ENCODE data around the gene CYP1A2. TPM values are rescaled to one million over a fixed set of nuclear protein-coding genes. Genes with fewer than 3 reads are reported as not detected.

The CYP1A2 gene
- total RNA-seq, 3 donors from 2014 or later (not counting 1 experiment from before 2014, with no cell fraction given), result not detected

DNA sequence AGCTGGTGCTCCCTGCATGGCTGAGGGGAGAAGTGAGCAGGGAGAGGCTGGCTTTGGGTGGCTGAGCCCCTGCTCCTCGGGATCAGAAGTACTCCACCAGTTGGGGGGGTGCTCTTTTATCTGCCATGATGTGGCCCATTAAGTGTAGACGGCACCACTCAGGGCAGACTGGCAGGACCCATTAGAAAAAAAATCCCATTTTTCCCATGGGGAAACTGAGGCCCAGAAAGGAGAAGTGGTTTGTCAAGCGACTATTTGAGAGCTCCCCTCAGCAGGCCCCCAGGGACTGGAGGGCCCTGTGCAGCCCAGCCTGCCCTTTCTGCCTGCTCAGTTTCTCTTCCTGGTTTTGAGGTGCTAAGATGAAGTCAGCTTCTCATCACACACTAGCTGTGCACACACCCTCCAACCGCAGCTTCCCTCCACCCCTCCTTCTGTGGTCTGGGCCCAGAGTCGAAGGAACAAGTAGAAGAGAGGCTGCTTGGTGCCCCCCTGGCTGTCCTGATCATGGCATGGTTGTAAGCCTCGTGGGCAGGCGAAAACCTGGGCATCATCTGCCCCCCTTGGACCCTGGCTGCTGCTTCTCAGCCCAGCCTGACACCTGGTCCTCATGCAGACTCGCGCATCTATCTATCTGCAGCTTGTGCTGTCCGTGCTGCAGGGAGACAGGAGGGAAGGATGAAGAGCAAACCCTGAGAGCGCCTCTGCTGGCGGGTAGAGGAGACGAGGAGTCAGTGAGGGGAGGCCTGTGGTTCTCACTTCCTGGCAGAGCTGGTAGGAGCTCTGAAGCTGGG, 38.8 kb downstream of the CYP1A2 start:
- H3K27me3 ChIP-seq (ENCODE audit: control insufficient read depth, insufficient read depth, low read length), result no peaks in the 10 kb centered on the region
- intact Hi-C loops (cut with micrococcal nuclease), result loop anchor here (1.0 to 10.0 kb wide), 7 partner anchors 9 to 667 kb away; partner anchors contain the start of genes ARID3B, C15orf39, COX5A and SIN3A
- DNase-seq (peak; percentile 91 to 96), ATAC-seq (peak; percentile 57 to 83 (median 75))
- peak overlapping the region; percentile 43 for H3K4me3 ChIP-seq (ENCODE audit: low read length)
- H3K27ac ChIP-seq (ENCODE audit: low read length), result peak overlapping the region; percentile 94
- peaks cover 92% of the 10 kb centered on the region for H3K4me1 ChIP-seq (ENCODE audit: control insufficient read depth, insufficient read depth, low read length)
- H3K36me3 ChIP-seq (ENCODE audit: control insufficient read depth, insufficient read depth, low read length), result peaks cover 11% of the 10 kb centered on the region
- 0% methylated on average over 13 of the region's 13 CpGs for WGBS (ENCODE audit: insufficient coverage)
- no peaks in the 10 kb centered on the region for H3K9me3 ChIP-seq (ENCODE audit: control insufficient read depth, insufficient read depth, low read length)
- H3K27me3 Mint-ChIP-seq (ENCODE audit: low read depth in 2 of 2), result no peaks in the 10 kb centered on the region
- peaks cover 87 to 98% of the 10 kb centered on the region in 2 donors for H3K4me1 Mint-ChIP-seq
- no peaks in the 10 kb centered on the region for H3K36me3 Mint-ChIP-seq
- H3K9me3 Mint-ChIP-seq, result no peaks in the 10 kb centered on the region
- H3K4me3 Mint-ChIP-seq, result peak overlapping the region; percentile 97
- TF ChIP-seq, protein P1, sequence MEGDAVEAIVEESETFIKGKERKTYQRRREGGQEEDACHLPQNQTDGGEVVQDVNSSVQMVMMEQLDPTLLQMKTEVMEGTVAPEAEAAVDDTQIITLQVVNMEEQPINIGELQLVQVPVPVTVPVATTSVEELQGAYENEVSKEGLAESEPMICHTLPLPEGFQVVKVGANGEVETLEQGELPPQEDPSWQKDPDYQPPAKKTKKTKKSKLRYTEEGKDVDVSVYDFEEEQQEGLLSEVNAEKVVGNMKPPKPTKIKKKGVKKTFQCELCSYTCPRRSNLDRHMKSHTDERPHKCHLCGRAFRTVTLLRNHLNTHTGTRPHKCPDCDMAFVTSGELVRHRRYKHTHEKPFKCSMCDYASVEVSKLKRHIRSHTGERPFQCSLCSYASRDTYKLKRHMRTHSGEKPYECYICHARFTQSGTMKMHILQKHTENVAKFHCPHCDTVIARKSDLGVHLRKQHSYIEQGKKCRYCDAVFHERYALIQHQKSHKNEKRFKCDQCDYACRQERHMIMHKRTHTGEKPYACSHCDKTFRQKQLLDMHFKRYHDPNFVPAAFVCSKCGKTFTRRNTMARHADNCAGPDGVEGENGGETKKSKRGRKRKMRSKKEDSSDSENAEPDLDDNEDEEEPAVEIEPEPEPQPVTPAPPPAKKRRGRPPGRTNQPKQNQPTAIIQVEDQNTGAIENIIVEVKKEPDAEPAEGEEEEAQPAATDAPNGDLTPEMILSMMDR (IDR thresholded peaks at IDR 0.05), result peak; percentile 72
- H3K27ac Mint-ChIP-seq, result peak overlapping the region; percentile 95 to 100

- Mint-ChIP-seq H3K9me3 (no peaks in the 10 kb centered on the region), H3K4me3 (peak overlapping the region; percentile 97), H3K36me3 (no peaks in the 10 kb centered on the region), H3K27me3 (ENCODE audit: low read depth in 2 of 2) (no peaks in the 10 kb centered on the region), H3K4me1 (peaks cover 93 to 99% of the 10 kb centered on the region in 2 donors), H3K27ac (peak overlapping the region; percentile 95 to 100)
- Histone ChIP-seq H3K27ac (ENCODE audit: low read length) (peak overlapping the region; percentile 94), H3K27me3 (ENCODE audit: control insufficient read depth, insufficient read depth, low read length) (no peaks in the 10 kb centered on the region), H3K36me3 (ENCODE audit: control insufficient read depth, insufficient read depth, low read length) (peaks cover 13% of the 10 kb centered on the region), H3K4me1 (ENCODE audit: control insufficient read depth, insufficient read depth, low read length) (peaks cover 95% of the 10 kb centered on the region), H3K9me3 (ENCODE audit: control insufficient read depth, insufficient read depth, low read length) (no peaks in the 10 kb centered on the region), H3K4me3 (ENCODE audit: low read length) (peak overlapping the region; percentile 43)
- no peak for DNase-seq
- WGBS (ENCODE audit: insufficient coverage), result 3% methylated on average over 7 of the region's 7 CpGs
- ATAC-seq, result peak in 2 of 3 donors; percentile 0
- intact Hi-C loops (cut with micrococcal nuclease), result loop anchor here (2.0 to 10.0 kb wide), 5 partner anchors 54 to 667 kb away; partner anchors contain the start of genes ARID3B, C15orf39, COX5A and SIN3A
- TF ChIP-seq, protein P1 (IDR thresholded peaks at IDR 0.05), result no peak
Observed at GRCh38 chr15:74788042-74788682, 39.5 kb downstream of the CYP1A2 start.

- Mint-ChIP-seq H3K9me3 (no peaks in the 10 kb centered on the region), H3K27me3 (ENCODE audit: low read depth in 2 of 2) (no peaks in the 10 kb centered on the region), H3K4me1 (peaks cover 88 to 99% of the 10 kb centered on the region in 2 donors), H3K36me3 (no peaks in the 10 kb centered on the region), H3K27ac (peak overlapping the region; percentile 95 to 100), H3K4me3 (peak overlapping the region; percentile 97)
- H3K27me3 ChIP-seq (ENCODE audit: control insufficient read depth, insufficient read depth, low read length), result no peaks in the 10 kb centered on the region
- H3K4me1 ChIP-seq (ENCODE audit: control insufficient read depth, insufficient read depth, low read length), result peaks cover 95% of the 10 kb centered on the region
- intact Hi-C loops (cut with micrococcal nuclease), result loop anchor here (2.0 to 10.0 kb wide), 5 partner anchors 54 to 666 kb away; partner anchors contain the start of genes ARID3B, C15orf39, COX5A and SIN3A
- TF ChIP-seq, protein P1 (IDR thresholded peaks at IDR 0.05), result no peak
- peak overlapping the region; percentile 94 for H3K27ac ChIP-seq (ENCODE audit: low read length)
- H3K9me3 ChIP-seq (ENCODE audit: control insufficient read depth, insufficient read depth, low read length), result no peaks in the 10 kb centered on the region
- peak overlapping the region; percentile 43 for H3K4me3 ChIP-seq (ENCODE audit: low read length)
- 0% methylated on average over 7 of the region's 9 CpGs for WGBS (ENCODE audit: insufficient coverage)
- ATAC-seq (peak; percentile 34 to 59 (median 49)), DNase-seq (peak; percentile 67 to 79)
- peaks cover 13% of the 10 kb centered on the region for H3K36me3 ChIP-seq (ENCODE audit: control insufficient read depth, insufficient read depth, low read length)
Observed at GRCh38 chr15:74788683-74789151, 40.1 kb downstream of the CYP1A2 start.

Measured in natural killer cell (primary cell).